Measurements from ENCODE around the gene SNHG17. TPM values are rescaled to one million over a fixed set of nuclear protein-coding genes. Genes with fewer than 3 reads are reported as not detected.
A peak's percentile ranks its signal among the peaks of the same experiment; 100 is the strongest.
"Not testable (repeated sequence)": the region's sequence is repeated elsewhere in the genome, so short reads cannot be mapped to it uniquely, and the experiment has no call there.

SNHG17 gene
- total RNA-seq, 1 donor from 2014 or later = 8.0 TPM

GRCh38 chr20:38434301-38434741, 807 bp downstream of the SNHG17 start:
- peaks cover 38% of the 10 kb centered on the region for H3K36me3 Mint-ChIP-seq
- Histone ChIP-seq H3F3A (ENCODE audit: low read depth) (peaks cover 4% of the 10 kb centered on the region), H3K79me2 (ENCODE audit: low read depth) (peaks cover 59% of the 10 kb centered on the region), H2AFZ (replicated peaks) (no peak overlapping the region), H3K4me3 (peak overlapping the region; percentile 74), H3K9me3 (ENCODE audit: low read depth) (no peaks in the 10 kb centered on the region), H3K36me3 (no peaks in the 10 kb centered on the region), H3K27me3 (no peaks in the 10 kb centered on the region), H3K4me1 (peaks cover 18% of the 10 kb centered on the region), H3K9ac (peak overlapping the region; percentile 84), H3K27ac (no peak overlapping the region), H4K20me1 (ENCODE audit: low read depth) (peaks cover 54% of the 10 kb centered on the region), H3K4me2 (peak overlapping the region; percentile 98)
- DNase-seq (ENCODE audit: low spot score) = peak; percentile 42
- TF ChIP-seq, protein P1, sequence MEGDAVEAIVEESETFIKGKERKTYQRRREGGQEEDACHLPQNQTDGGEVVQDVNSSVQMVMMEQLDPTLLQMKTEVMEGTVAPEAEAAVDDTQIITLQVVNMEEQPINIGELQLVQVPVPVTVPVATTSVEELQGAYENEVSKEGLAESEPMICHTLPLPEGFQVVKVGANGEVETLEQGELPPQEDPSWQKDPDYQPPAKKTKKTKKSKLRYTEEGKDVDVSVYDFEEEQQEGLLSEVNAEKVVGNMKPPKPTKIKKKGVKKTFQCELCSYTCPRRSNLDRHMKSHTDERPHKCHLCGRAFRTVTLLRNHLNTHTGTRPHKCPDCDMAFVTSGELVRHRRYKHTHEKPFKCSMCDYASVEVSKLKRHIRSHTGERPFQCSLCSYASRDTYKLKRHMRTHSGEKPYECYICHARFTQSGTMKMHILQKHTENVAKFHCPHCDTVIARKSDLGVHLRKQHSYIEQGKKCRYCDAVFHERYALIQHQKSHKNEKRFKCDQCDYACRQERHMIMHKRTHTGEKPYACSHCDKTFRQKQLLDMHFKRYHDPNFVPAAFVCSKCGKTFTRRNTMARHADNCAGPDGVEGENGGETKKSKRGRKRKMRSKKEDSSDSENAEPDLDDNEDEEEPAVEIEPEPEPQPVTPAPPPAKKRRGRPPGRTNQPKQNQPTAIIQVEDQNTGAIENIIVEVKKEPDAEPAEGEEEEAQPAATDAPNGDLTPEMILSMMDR (IDR thresholded peaks at IDR 0.05) = no peak
- TF ChIP-seq EZH2 (IDR thresholded peaks at IDR 0.05) = no peak
- H3K4me3 Mint-ChIP-seq = peak overlapping the region; percentile 97
- H3K27me3 Mint-ChIP-seq (ENCODE audit: insufficient read depth, low read depth) = peaks cover 2% of the 10 kb centered on the region
- H3K27ac Mint-ChIP-seq = no peak overlapping the region
- H3K4me1 Mint-ChIP-seq = peaks cover 13% of the 10 kb centered on the region
- H3K9me3 Mint-ChIP-seq = no peaks in the 10 kb centered on the region

DNA sequence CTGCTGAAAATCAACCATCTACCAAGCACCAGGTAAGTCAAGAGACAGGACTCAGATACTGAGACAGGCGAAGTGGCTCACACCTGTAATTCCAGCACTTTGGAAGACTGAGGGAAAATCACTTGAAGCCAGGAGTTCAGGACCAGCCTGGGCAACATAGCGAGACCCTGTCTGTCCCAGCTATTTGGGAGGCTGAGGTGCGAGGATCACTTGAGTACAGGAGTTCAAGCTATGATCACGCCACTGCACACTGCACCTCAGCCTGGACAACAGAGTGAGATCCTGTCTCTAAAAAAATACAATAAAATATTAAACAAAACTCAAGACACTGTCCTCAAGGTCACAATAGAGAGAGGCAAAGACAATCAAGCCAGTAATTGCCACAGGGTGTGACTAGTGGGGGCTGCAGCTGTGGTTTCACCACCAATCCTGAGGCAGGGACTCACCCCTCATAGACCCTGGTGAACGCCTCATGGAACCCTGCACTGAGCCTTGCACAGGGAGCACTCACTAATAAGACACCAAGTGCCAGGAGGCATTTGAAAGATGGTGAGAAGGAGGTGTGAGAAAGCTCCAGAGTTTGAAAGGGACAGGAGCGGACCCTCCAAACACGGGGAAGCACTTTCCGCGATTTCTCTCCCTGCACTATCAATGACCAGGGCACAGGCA, 1.7 kb downstream of the SNHG17 start:
- H3K36me3 Mint-ChIP-seq = peaks cover 46% of the 10 kb centered on the region
- peaks cover 68% of the 10 kb centered on the region for H3K79me2 ChIP-seq (ENCODE audit: low read depth)
- peaks cover 63% of the 10 kb centered on the region for H4K20me1 ChIP-seq (ENCODE audit: low read depth)

DNA sequence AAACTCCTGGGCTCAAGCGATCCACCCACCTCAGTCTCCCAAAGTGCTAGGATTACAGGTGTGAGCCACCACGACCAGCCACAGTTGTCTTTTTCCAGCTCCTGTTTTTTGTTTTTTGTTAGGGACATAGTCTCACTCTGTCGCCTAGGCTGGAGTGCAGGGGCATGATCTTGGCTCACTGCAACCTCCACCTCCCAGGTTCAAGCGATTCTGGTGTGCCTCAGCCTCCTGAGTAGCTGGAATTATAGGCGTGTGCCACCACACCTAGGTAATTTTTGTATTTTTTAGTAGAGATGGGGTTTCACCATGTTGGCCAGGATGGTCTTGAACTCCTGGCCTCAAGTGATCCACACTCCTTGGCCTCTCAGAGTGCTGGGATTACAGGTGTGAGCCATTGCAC, 2.3 kb downstream of the SNHG17 start:
- H3K4me1 Mint-ChIP-seq = peaks cover 13% of the 10 kb centered on the region
- not testable (repeated sequence) for H2AFZ ChIP-seq (replicated peaks); H3K27me3 Mint-ChIP-seq (ENCODE audit: insufficient read depth, low read depth); H3K9ac ChIP-seq; DNase-seq (ENCODE audit: low spot score); H3K9me3 ChIP-seq (ENCODE audit: low read depth); H3F3A ChIP-seq (ENCODE audit: low read depth); H3K27ac ChIP-seq; H3K9me3 Mint-ChIP-seq; H3K27ac Mint-ChIP-seq; H3K27me3 ChIP-seq; H3K36me3 ChIP-seq
- H3K4me3 Mint-ChIP-seq = peak overlapping the region; percentile 97
- Histone ChIP-seq H4K20me1 (ENCODE audit: low read depth) (peaks cover 68% of the 10 kb centered on the region), H3K4me1 (peaks cover 18% of the 10 kb centered on the region), H3K4me2 (peak overlapping the region; percentile 98), H3K4me3 (peak overlapping the region; percentile 74), H3K79me2 (ENCODE audit: low read depth) (peaks cover 73% of the 10 kb centered on the region)
- H3K36me3 Mint-ChIP-seq = peaks cover 49% of the 10 kb centered on the region

More for the DNA sequence above, 1.7 kb downstream of the SNHG17 start:
- Mint-ChIP-seq H3K9me3 (no peaks in the 10 kb centered on the region), H3K27ac (no peak overlapping the region), H3K27me3 (ENCODE audit: insufficient read depth, low read depth) (peaks cover 2% of the 10 kb centered on the region), H3K4me1 (peaks cover 13% of the 10 kb centered on the region), H3K4me3 (peak overlapping the region; percentile 97)
- Histone ChIP-seq H3F3A (ENCODE audit: low read depth) (peaks cover 4% of the 10 kb centered on the region), H2AFZ (replicated peaks) (no peak overlapping the region), H3K27me3 (no peaks in the 10 kb centered on the region), H3K36me3 (no peaks in the 10 kb centered on the region), H3K4me1 (peaks cover 18% of the 10 kb centered on the region), H3K27ac (no peak overlapping the region), H3K4me3 (peak overlapping the region; percentile 74), H3K9me3 (ENCODE audit: low read depth) (no peaks in the 10 kb centered on the region), H3K9ac (peak overlapping the region; percentile 84), H3K4me2 (peak overlapping the region; percentile 98)
- TF ChIP-seq, protein P1 (IDR thresholded peaks at IDR 0.05) = no peak
- TF ChIP-seq EZH2phosphoT487 (IDR thresholded peaks at IDR 0.05) (no peak), EZH2 (IDR thresholded peaks at IDR 0.05) (no peak)
- DNase-seq (ENCODE audit: low spot score) = no peak

DNA sequence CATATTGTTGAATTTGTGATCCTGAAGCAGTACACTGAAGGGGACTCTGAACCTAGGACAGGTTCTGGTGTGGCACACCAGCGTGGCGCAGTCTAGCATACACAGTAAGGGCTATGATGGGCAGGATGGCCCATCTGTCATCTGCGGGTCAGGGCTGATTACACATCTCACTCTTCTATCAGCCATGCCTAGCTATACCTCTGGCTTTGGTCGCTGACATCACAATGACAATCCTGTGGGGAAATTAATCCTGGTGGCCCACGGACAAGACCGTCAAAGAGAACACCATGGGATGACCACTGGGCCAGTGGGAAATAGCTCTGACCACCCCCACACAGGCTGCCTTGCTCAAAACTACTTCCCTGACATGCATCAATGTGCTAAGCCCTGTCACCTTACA, 2.8 kb downstream of the SNHG17 start:
- TF ChIP-seq, protein P1 (IDR thresholded peaks at IDR 0.05) = no peak
- TF ChIP-seq EZH2 (IDR thresholded peaks at IDR 0.05) (no peak), EZH2phosphoT487 (IDR thresholded peaks at IDR 0.05) (no peak)
- Histone ChIP-seq H2AFZ (replicated peaks) (no peak overlapping the region), H3K4me1 (peaks cover 18% of the 10 kb centered on the region), H3K36me3 (no peaks in the 10 kb centered on the region), H4K20me1 (ENCODE audit: low read depth) (peaks cover 74% of the 10 kb centered on the region), H3K4me3 (no peak overlapping the region), H3K4me2 (peak overlapping the region; percentile 98), H3K27ac (no peak overlapping the region), H3F3A (ENCODE audit: low read depth) (peaks cover 4% of the 10 kb centered on the region), H3K9me3 (ENCODE audit: low read depth) (no peaks in the 10 kb centered on the region), H3K79me2 (ENCODE audit: low read depth) (peaks cover 79% of the 10 kb centered on the region), H3K9ac (no peak overlapping the region), H3K27me3 (no peaks in the 10 kb centered on the region)
- Mint-ChIP-seq H3K9me3 (no peaks in the 10 kb centered on the region), H3K27ac (no peak overlapping the region), H3K4me1 (peaks cover 13% of the 10 kb centered on the region), H3K4me3 (peak overlapping the region; percentile 1), H3K36me3 (peaks cover 54% of the 10 kb centered on the region), H3K27me3 (ENCODE audit: insufficient read depth, low read depth) (peaks cover 3% of the 10 kb centered on the region)
- no peak for DNase-seq (ENCODE audit: low spot score)

Data from neural progenitor cell (in vitro differentiated cells).